Measurements from ENCODE around the gene SURF2. TPM values are rescaled to one million over a fixed set of nuclear protein-coding genes. Genes with fewer than 3 reads are reported as not detected.

SURF2 gene
- total and polyA plus RNA-seq, 2 donors (not counting 3 experiments of a cell fraction or from before 2014, with no cell fraction given): 10.6 to 14.2 TPM

DNA sequence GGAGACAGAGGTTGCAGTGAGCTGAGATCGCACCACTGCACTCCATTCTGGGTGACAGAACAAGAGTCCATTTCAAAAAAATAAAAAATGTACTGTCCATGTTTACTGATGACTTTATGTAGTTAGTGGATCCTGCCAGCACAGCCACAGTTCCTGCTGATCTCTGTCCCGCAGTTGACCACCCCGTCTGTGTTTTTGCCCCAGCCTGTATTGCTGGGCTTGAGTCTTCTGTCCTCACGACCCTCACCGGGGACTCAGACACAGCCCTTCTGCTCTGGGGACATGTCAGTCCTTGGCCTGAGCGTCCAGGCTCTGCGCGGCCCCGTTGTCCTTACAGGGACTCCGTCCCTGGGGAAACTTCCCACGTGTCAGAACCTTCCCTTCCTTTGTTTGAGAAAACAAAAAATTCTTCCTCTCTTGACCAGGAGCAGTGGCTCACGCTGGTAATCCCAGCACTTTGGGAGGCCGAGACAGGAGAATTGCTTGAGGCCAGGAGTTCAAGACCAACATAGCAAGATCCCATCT lies 34.9 kb upstream of the SURF2 start:
- TF ChIP-seq GATA2 (IDR thresholded peaks at IDR 0.05; ENCODE audit: insufficient read depth, insufficient read length, low read depth, low read length) (no peak), EZH2 (IDR thresholded peaks at IDR 0.05; ENCODE audit: borderline replicate concordance, low read depth, low read length, severe bottlenecking) (no peak), FOS (IDR thresholded peaks at IDR 0.05; ENCODE audit: borderline replicate concordance, insufficient read depth, low read length) (no peak), POLR2AphosphoS5 (IDR thresholded peaks at IDR 0.05; ENCODE audit: insufficient read depth, low read depth, low read length) (no peak)
- no peak overlapping the region for H3K4me2 ChIP-seq (ENCODE audit: insufficient read depth, low read length)
- no peak for DNase-seq (ENCODE audit: low read depth, low spot score)
- H4K20me1 ChIP-seq (replicated peaks; ENCODE audit: control insufficient read depth, extremely low read depth, insufficient read depth, low read length): no peaks in the 10 kb centered on the region
- no peak overlapping the region for H3K9ac ChIP-seq (replicated peaks; ENCODE audit: extremely low read depth, insufficient read depth, low read length)
- intact Hi-C loops (cut with micrococcal nuclease): no loop called here
- no TSS peak for BruUV-seq (replicated peaks)
- no peaks in the 10 kb centered on the region for H3K4me1 ChIP-seq (ENCODE audit: control insufficient read depth, extremely low read depth, insufficient read depth, low read length)
- no peak for FAIRE-seq
- ChIA-PET POLR2A (no interaction called here), CTCF (interaction anchor here (1.5 kb wide), 1 partner anchor 135 kb away, joined by 4 read pairs; no protein-coding TSS in a partner anchor)
- H3K27ac ChIP-seq (ENCODE audit: insufficient read depth, low read depth, low read length): no peak overlapping the region
- no peaks in the 10 kb centered on the region for H3K27me3 ChIP-seq (ENCODE audit: control insufficient read depth in 2 of 2, insufficient read depth in 2 of 2, low read length in 2 of 2)
- H3K4me3 ChIP-seq (replicated peaks in 1 of 3; ENCODE audit: insufficient read depth in 1 of 3, low read depth in 1 of 3, low read length in 3 of 3): no peak overlapping the region
- H3K9me3 ChIP-seq (replicated peaks; ENCODE audit: control insufficient read depth, insufficient read depth, low read length): no peaks in the 10 kb centered on the region
- H3K79me2 ChIP-seq (ENCODE audit: control insufficient read depth, insufficient read depth, low read length): no peaks in the 10 kb centered on the region
- H2AFZ ChIP-seq (ENCODE audit: low read depth, low read length): no peak overlapping the region
- H3K36me3 ChIP-seq (ENCODE audit: control insufficient read depth in 2 of 2, extremely low read depth in 1 of 2, insufficient read depth in 2 of 2, low read length in 2 of 2): no peaks in the 10 kb centered on the region
- no peaks in the 10 kb centered on the region for H3K9me1 ChIP-seq (replicated peaks; ENCODE audit: control insufficient read depth, extremely low read depth, insufficient read depth, low read length)
- dilution Hi-C loops (cut with MboI; ENCODE audit: extremely low pct_ligation_motif_present, low sequenced_read_pairs): no loop called here

- no peak overlapping the region for H3K9ac ChIP-seq (replicated peaks; ENCODE audit: extremely low read depth, insufficient read depth, low read length)
- H3K36me3 ChIP-seq (ENCODE audit: control insufficient read depth in 2 of 2, extremely low read depth in 1 of 2, insufficient read depth in 2 of 2, low read length in 2 of 2): no peaks in the 10 kb centered on the region
- intact Hi-C loops (cut with micrococcal nuclease): no loop called here
- BruUV-seq (replicated peaks): no TSS peak
- H2AFZ ChIP-seq (ENCODE audit: low read depth, low read length): no peak overlapping the region
- TF ChIP-seq, protein P1, sequence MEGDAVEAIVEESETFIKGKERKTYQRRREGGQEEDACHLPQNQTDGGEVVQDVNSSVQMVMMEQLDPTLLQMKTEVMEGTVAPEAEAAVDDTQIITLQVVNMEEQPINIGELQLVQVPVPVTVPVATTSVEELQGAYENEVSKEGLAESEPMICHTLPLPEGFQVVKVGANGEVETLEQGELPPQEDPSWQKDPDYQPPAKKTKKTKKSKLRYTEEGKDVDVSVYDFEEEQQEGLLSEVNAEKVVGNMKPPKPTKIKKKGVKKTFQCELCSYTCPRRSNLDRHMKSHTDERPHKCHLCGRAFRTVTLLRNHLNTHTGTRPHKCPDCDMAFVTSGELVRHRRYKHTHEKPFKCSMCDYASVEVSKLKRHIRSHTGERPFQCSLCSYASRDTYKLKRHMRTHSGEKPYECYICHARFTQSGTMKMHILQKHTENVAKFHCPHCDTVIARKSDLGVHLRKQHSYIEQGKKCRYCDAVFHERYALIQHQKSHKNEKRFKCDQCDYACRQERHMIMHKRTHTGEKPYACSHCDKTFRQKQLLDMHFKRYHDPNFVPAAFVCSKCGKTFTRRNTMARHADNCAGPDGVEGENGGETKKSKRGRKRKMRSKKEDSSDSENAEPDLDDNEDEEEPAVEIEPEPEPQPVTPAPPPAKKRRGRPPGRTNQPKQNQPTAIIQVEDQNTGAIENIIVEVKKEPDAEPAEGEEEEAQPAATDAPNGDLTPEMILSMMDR (IDR thresholded peaks at IDR 0.05; ENCODE audit: extremely low read depth in 1 of 2, insufficient read depth in 1 of 2, low read depth in 1 of 2, low read length in 2 of 2): no peak
- TF ChIP-seq JUN (IDR thresholded peaks at IDR 0.05; ENCODE audit: borderline replicate concordance, insufficient read depth, insufficient read length, low read depth) (no peak), EZH2 (IDR thresholded peaks at IDR 0.05; ENCODE audit: borderline replicate concordance, low read depth, low read length, severe bottlenecking) (no peak), POLR2AphosphoS5 (IDR thresholded peaks at IDR 0.05; ENCODE audit: insufficient read depth, low read depth, low read length) (no peak), GATA2 (IDR thresholded peaks at IDR 0.05; ENCODE audit: insufficient read depth, insufficient read length, low read depth, low read length) (no peak), MYC (IDR thresholded peaks at IDR 0.05; ENCODE audit: low read depth, low read length) (no peak), POLR2A (IDR thresholded peaks at IDR 0.05; ENCODE audit: low read depth, low read length) (no peak), FOS (IDR thresholded peaks at IDR 0.05; ENCODE audit: borderline replicate concordance, insufficient read depth, low read length) (no peak)
- TF ChIP-seq, protein P2, sequence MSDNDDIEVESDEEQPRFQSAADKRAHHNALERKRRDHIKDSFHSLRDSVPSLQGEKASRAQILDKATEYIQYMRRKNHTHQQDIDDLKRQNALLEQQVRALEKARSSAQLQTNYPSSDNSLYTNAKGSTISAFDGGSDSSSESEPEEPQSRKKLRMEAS (IDR thresholded peaks at IDR 0.05; ENCODE audit: insufficient read depth, insufficient read length): no peak
- no peaks in the 10 kb centered on the region for H3K9me3 ChIP-seq (replicated peaks; ENCODE audit: control insufficient read depth, insufficient read depth, low read length)
- ChIA-PET CTCF (interaction anchor here (1.5 kb wide), 1 partner anchor 137 kb away, joined by 4 read pairs; no protein-coding TSS in a partner anchor), POLR2A (no interaction called here)
- H3K4me1 ChIP-seq (ENCODE audit: control insufficient read depth, extremely low read depth, insufficient read depth, low read length): no peaks in the 10 kb centered on the region
- H3K4me3 ChIP-seq (replicated peaks in 1 of 3; ENCODE audit: insufficient read depth in 1 of 3, low read depth in 1 of 3, low read length in 3 of 3): no peak overlapping the region
- FAIRE-seq (no peak), DNase-seq (ENCODE audit: low read depth, low spot score) (no peak)
- H4K20me1 ChIP-seq (replicated peaks; ENCODE audit: control insufficient read depth, extremely low read depth, insufficient read depth, low read length): no peaks in the 10 kb centered on the region
- H3K9me1 ChIP-seq (replicated peaks; ENCODE audit: control insufficient read depth, extremely low read depth, insufficient read depth, low read length): no peaks in the 10 kb centered on the region
- H3K79me2 ChIP-seq (ENCODE audit: control insufficient read depth, insufficient read depth, low read length): no peaks in the 10 kb centered on the region
- no peak overlapping the region for H3K27ac ChIP-seq (ENCODE audit: insufficient read depth, low read depth, low read length)
- dilution Hi-C loops (cut with MboI; ENCODE audit: extremely low pct_ligation_motif_present, low sequenced_read_pairs): no loop called here
- no peak overlapping the region for H3K4me2 ChIP-seq (ENCODE audit: insufficient read depth, low read length)
- H3K27me3 ChIP-seq (ENCODE audit: control insufficient read depth in 2 of 2, insufficient read depth in 2 of 2, low read length in 2 of 2): no peaks in the 10 kb centered on the region
These were observed 33.6 kb upstream of the SURF2 start for GRCh38 chr9:133322701-133323100.
